ENCODE measurements around the gene SARS1. TPM values are rescaled to one million over a fixed set of nuclear protein-coding genes. Genes with fewer than 3 reads are reported as not detected.
A peak's percentile ranks its signal among the peaks of the same experiment; 100 is the strongest.

The SARS1 gene
- total and polyA plus RNA-seq, 2 of the 13 experiments (the other 11 are each of a cell fraction or from before 2014, with no cell fraction given): 103 to 134 TPM

GRCh38 chr1:109255097-109255651, 41.5 kb downstream of the SARS1 start (continued):
- TF ChIP-seq ZNF770 (CRISPR knock-in tag; IDR thresholded peaks at IDR 0.05) (peak; percentile 76), SNAPC4 (CRISPR knock-in tag; IDR thresholded peaks at IDR 0.05) (no peak), KLF16 (CRISPR knock-in tag; IDR thresholded peaks at IDR 0.05) (no peak), ZNF333 (CRISPR knock-in tag; IDR thresholded peaks at IDR 0.05; ENCODE audit: borderline replicate concordance) (no peak), AHDC1 (CRISPR knock-in tag; IDR thresholded peaks at IDR 0.05; ENCODE audit: borderline replicate concordance) (no peak), GMEB2 (CRISPR knock-in tag; IDR thresholded peaks at IDR 0.05; ENCODE audit: low read depth) (no peak), AFF4 (CRISPR knock-in tag; IDR thresholded peaks at IDR 0.05) (no peak), SOX6 (IDR thresholded peaks at IDR 0.05) (no peak), SOX6 (CRISPR knock-in tag; IDR thresholded peaks at IDR 0.05) (peak; percentile 60), ZNF496 (CRISPR knock-in tag; IDR thresholded peaks at IDR 0.05; ENCODE audit: insufficient replicate concordance) (no peak)

All from HepG2 (cell line).